ENCODE results near the gene MUSK. TPM values are rescaled to one million over a fixed set of nuclear protein-coding genes. Genes with fewer than 3 reads are reported as not detected.

The MUSK gene
- total and polyA plus RNA-seq, 2 of the 8 experiments (the other 6 are each of a cell fraction or from before 2014, with no cell fraction given) = not detected

GRCh38 chr9:110830495-110830894, 161.9 kb downstream of the MUSK start:
- H4K8ac ChIP-seq (ENCODE audit: extremely low read depth, insufficient read depth, low read length) = no peak overlapping the region; the same call in 1 of the 2 replicates
- H2BK120ac ChIP-seq (replicated peaks; ENCODE audit: low read depth, low read length) = no peak overlapping the region
- H3K23ac ChIP-seq (ENCODE audit: insufficient read length) = no peak overlapping the region
- ChIA-PET POLR2A (ENCODE audit: partially characterized antibody) (no interaction called here), CTCF (ENCODE audit: partially characterized antibody) (interaction anchor here (0.6 kb wide), 1 partner anchor 10 kb away, joined by 3 read pairs; no protein-coding TSS in a partner anchor)
- no peaks in the 10 kb centered on the region for H3K36me3 ChIP-seq (ENCODE audit: control insufficient read depth in 2 of 4, insufficient read depth in 4 of 4, low read length in 3 of 4)
- no peaks in the 10 kb centered on the region for H3K27me3 ChIP-seq (replicated peaks in 1 of 4; ENCODE audit: control insufficient read depth in 3 of 4, extremely low read depth in 1 of 4, insufficient read depth in 3 of 4, low read length in 3 of 4)
- H2BK20ac ChIP-seq (ENCODE audit: low read length) = no peak overlapping the region
- no peak overlapping the region for H4K91ac ChIP-seq (replicated peaks; ENCODE audit: insufficient read length, low read length)
- no peaks in the 10 kb centered on the region for H3K23me2 ChIP-seq (ENCODE audit: low read depth, low read length)
- WGBS, 2 experiments (ENCODE audit: extremely low coverage in 1 of 2, insufficient coverage in 1 of 2, insufficient read length in 1 of 2, insufficient replicate concordance in 2 of 2, low coverage in 1 of 2, low lambda C conversion rate in 2 of 2, missing lambda C conversion rate in 1 of 2) = 91% methylated on average over 21 of the region's 21 CpGs; no CpG with 5 or more reads in 1 of the 2 experiments
- no peak overlapping the region for H2BK15ac ChIP-seq (ENCODE audit: low read length)
- no peak for TF ChIP-seq POU5F1 (IDR thresholded peaks at IDR 0.05; ENCODE audit: low read depth, low read length)
- no peak for TF ChIP-seq FOSL1 (IDR thresholded peaks at IDR 0.05; ENCODE audit: insufficient read depth, low read depth, low read length)
- no peak for TF ChIP-seq EP300 (IDR thresholded peaks at IDR 0.05; ENCODE audit: borderline replicate concordance in 1 of 2, low read depth in 2 of 2, low read length in 2 of 2)
- no peak for TF ChIP-seq CREB1 (IDR thresholded peaks at IDR 0.05)
- no peak for TF ChIP-seq CEBPB (IDR thresholded peaks at IDR 0.05; ENCODE audit: low read depth, low read length)
- no peak for TF ChIP-seq CBX8 (IDR thresholded peaks at IDR 0.05; ENCODE audit: borderline replicate concordance, low read depth, low read length)
- no peak for TF ChIP-seq SIX5 (IDR thresholded peaks at IDR 0.05; ENCODE audit: low read depth, low read length)
- H3K27ac ChIP-seq (ENCODE audit: low read depth, low read length) = no peak overlapping the region
- H3K14ac ChIP-seq (ENCODE audit: insufficient read length) = no peak overlapping the region
- H3K9me3 ChIP-seq (ENCODE audit: insufficient read depth in 2 of 2, low read depth in 1 of 2, low read length in 1 of 2) = peaks cover 0 to 8% of the 10 kb centered on the region in 2 experiments; a peak in 1 of 4 replicates
- no peak overlapping the region for H3K9ac ChIP-seq (replicated peaks in 1 of 4; ENCODE audit: extremely low read depth in 1 of 4, low read depth in 3 of 4, low read length in 3 of 4)
- DNase-seq (ENCODE audit: low read depth in 1 of 2, low spot score in 2 of 2) (no peak), FAIRE-seq (no peak)
- no peak overlapping the region for H2BK5ac ChIP-seq (ENCODE audit: low read depth, low read length)
- H4K5ac ChIP-seq (ENCODE audit: insufficient read length, low read depth, low read length) = no peak overlapping the region
- no peak overlapping the region for H3K56ac ChIP-seq (replicated peaks; ENCODE audit: insufficient read length, low read depth, low read length)
- no peaks in the 10 kb centered on the region for H4K20me1 ChIP-seq (replicated peaks in 1 of 2; ENCODE audit: control insufficient read depth in 1 of 2, insufficient read depth in 2 of 2, low read length in 2 of 2)
- no peak overlapping the region for H3K4me3 ChIP-seq (ENCODE audit: extremely low read depth in 1 of 4, insufficient read depth in 2 of 4, low read depth in 3 of 4, low read length in 4 of 4)
- no peaks in the 10 kb centered on the region for H3K79me2 ChIP-seq (ENCODE audit: control insufficient read depth in 1 of 2, insufficient read depth in 2 of 2, low read length in 2 of 2)
- no peak overlapping the region for H2AFZ ChIP-seq (ENCODE audit: low read length)
- H3K4ac ChIP-seq (replicated peaks; ENCODE audit: insufficient read length, low read depth, low read length) = no peak overlapping the region
- H2BK12ac ChIP-seq (ENCODE audit: low read depth, low read length) = no peak overlapping the region
- H2AK5ac ChIP-seq (ENCODE audit: low read depth, low read length) = no peak overlapping the region
- peaks cover 0 to 5% (median 0%) of the 10 kb centered on the region in 4 experiments; a peak in 1 of 7 replicates for H3K4me1 ChIP-seq (replicated peaks in 1 of 4; ENCODE audit: control insufficient read depth in 3 of 4, insufficient read depth in 4 of 4, low read length in 3 of 4)
- H3K18ac ChIP-seq (ENCODE audit: extremely low read depth, low read length) = no peak overlapping the region
- no peak overlapping the region for H3K4me2 ChIP-seq (ENCODE audit: insufficient read depth in 1 of 2, low read depth in 2 of 2, low read length in 2 of 2)
- H3K79me1 ChIP-seq (ENCODE audit: low read depth, low read length) = no peaks in the 10 kb centered on the region
